Hippocampal formation (tissue), 2 donors: ENCODE measurements around the gene KRT73.

Experiments used
- DNase-seq, 2 donors: peaks; one replicate each; lab custom pipeline; 2025; lab: John Stamatoyannopoulos, UW

The KRT73 gene

GRCh38 chr12:52618866-52619265, 507 bp upstream of the KRT73 start:
- DNase-seq = no peak

- no peak for DNase-seq
Observed at GRCh38 chr12:52617403-52617785, 965 bp downstream of the KRT73 start.

GRCh38 chr12:52616680-52617402, 1.5 kb downstream of the KRT73 start:
- no peak for DNase-seq

- DNase-seq = no peak
Observed at GRCh38 chr12:52615912-52616311, 2.4 kb downstream of the KRT73 start.

GRCh38 chr12:52615208-52615868, 3.0 kb downstream of the KRT73 start:
- no peak for DNase-seq

- no peak for DNase-seq
Observed at GRCh38 chr12:52614381-52615207, 3.8 kb downstream of the KRT73 start.

- DNase-seq = no peak
Observed at GRCh38 chr12:52613384-52614030, 4.9 kb downstream of the KRT73 start.

GRCh38 chr12:52612431-52613383, 5.7 kb downstream of the KRT73 start:
- no peak for DNase-seq

GRCh38 chr12:52611080-52611468, 7.3 kb downstream of the KRT73 start:
- no peak for DNase-seq

GRCh38 chr12:52608826-52609630, 9.3 kb downstream of the KRT73 start:
- DNase-seq = no peak

- no peak for DNase-seq
Observed at GRCh38 chr12:52608161-52608560, 10.2 kb downstream of the KRT73 start.

GRCh38 chr12:52607314-52607713, 11.0 kb downstream of the KRT73 start:
- no peak for DNase-seq

GRCh38 chr12:52606581-52607218, 11.7 kb downstream of the KRT73 start:
- DNase-seq = no peak

- no peak for DNase-seq
Observed at GRCh38 chr12:52606096-52606495, 12.3 kb downstream of the KRT73 start.

- no peak for DNase-seq
Observed at GRCh38 chr12:52605542-52605941, 12.8 kb downstream of the KRT73 start.

GRCh38 chr12:52604859-52605258, 13.5 kb downstream of the KRT73 start:
- DNase-seq = no peak

GRCh38 chr12:52603314-52603713, 15.0 kb downstream of the KRT73 start:
- DNase-seq = no peak

GRCh38 chr12:52602552-52602951, 15.8 kb downstream of the KRT73 start:
- no peak for DNase-seq

GRCh38 chr12:52601671-52602070, 16.7 kb downstream of the KRT73 start:
- DNase-seq = no peak
